Fibroblast of peridontal ligament (primary cell): ENCODE data around the gene TMEM213.
A peak's percentile ranks its signal among the peaks of the same experiment; 100 is the strongest.

Experiments used
- DNase-seq: peaks from one replicate; pipeline ENCODE4 v3.0.0-alpha.2; 2010; ENCODE audit errors: extremely low read depth

The TMEM213 gene

GRCh38 chr7:138842111-138842510 is 44.3 kb downstream of the TMEM213 start:
- peak; percentile 20 for DNase-seq

- no peak for DNase-seq
Measured at GRCh38 chr7:138843632-138844580, 46.1 kb downstream of the TMEM213 start.

DNA sequence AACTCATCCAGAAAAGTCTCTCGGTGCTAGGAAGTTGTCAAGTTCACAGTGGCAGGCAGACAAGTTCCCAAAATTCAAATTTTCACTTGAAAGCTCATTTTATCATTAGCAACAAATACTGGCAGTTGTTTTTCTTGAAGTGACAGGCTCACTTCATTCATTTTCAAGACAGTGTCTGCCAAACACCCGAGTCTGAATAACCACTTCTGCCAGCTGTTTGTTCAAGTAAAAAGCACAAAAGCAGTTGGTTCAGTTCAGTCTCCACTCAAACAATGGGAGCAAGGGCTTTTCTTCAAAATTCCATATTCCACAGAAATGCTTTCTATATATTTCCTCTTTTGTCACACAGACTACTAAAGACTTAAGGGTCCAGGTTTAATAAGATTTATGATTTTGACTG is 47.9 kb downstream of the TMEM213 start:
- DNase-seq = no peak

- peak; percentile 82 for DNase-seq
Measured at GRCh38 chr7:138848056-138848980, 50.5 kb downstream of the TMEM213 start.

- DNase-seq = no peak
Measured at GRCh38 chr7:138849701-138850100, 51.9 kb downstream of the TMEM213 start.

DNA sequence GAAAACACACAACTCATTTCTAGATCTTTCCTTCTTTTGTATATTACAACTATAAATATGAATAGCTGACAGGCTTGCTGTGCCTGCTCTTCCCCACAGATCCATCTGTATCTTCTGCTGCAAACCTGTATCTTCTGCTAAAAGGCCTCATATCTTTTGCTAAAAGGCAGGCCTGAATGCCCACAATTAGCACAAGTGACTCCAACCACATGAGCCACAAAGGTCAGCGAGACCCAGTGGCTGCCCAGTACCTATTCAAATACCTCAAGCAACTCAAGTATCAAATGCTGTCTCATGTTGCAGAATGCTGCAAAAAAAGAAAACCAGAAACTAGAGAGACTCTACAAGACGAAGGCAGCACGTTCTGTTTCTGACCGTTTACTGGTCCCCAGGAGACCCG is 54.7 kb downstream of the TMEM213 start:
- DNase-seq = no peak

DNA sequence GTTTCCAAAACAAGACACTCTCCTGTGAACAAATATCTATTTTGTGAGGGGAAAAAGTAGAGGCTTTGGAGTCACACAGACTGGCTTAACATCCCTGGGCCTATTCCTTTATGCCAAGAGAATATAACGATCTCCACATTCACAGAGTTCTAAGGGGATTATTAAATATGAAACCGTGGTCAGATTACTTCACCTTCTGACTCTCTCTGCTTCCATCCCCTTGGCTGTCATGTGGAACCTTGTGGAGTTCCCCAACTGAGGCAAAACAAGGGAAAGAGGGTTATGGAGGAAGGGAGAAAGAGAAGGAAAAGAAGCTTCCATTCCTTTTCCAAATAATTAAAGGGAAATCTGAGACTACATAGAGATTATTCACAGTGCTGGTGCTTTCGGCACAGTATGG is 55.7 kb downstream of the TMEM213 start:
- DNase-seq = no peak

- no peak for DNase-seq
Measured at GRCh38 chr7:138854115-138854645, 56.4 kb downstream of the TMEM213 start.

DNA sequence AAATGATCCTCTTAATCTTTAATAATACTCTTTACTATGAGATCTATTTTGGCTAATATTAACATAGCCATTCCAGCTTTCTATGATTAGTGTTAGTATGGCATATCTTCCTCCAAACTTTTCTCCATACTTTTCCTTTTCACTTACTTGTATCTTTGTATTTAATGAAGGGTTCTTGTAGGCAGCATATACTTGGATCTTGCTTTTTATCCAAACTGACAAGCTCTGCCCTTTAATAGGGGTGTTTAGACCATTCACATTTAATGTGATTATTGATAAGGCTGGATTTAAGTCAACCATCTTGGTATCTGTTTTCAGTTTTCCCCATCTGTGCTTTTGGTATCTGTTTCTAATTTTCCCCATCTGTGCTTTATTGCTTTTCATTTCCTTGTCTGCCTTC is 59.9 kb downstream of the TMEM213 start:
- no peak for DNase-seq

- DNase-seq = no peak
Measured at GRCh38 chr7:138861051-138861450, 63.3 kb downstream of the TMEM213 start.

- DNase-seq = no peak
Measured at GRCh38 chr7:138863931-138864330, 66.1 kb downstream of the TMEM213 start.

GRCh38 chr7:138864667-138865066 is 66.9 kb downstream of the TMEM213 start:
- peak; percentile 71 for DNase-seq

- DNase-seq = no peak
Measured at GRCh38 chr7:138865843-138866242, 68.0 kb downstream of the TMEM213 start.

DNA sequence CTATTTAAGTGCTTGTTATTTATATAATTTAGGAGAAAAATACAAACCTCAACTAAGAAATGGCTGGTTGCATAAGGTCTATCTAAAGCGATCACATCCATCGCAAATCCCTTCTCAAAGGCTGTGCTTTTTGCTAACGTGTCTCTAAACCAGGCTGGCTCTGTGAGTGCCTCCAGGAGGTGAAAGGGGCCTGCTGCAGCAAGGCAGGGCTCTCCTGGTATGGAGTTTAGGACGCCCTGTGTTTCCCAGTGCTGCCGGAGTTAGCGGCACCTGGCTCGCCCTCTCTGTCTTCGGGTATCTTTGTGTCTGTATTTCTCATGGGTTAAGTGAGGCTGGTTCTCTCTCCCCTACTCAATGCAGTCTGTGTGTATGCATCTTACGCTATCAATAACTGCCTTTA is 68.6 kb downstream of the TMEM213 start:
- no peak for DNase-seq

- no peak for DNase-seq
Measured at GRCh38 chr7:138867744-138868143, 70.0 kb downstream of the TMEM213 start.

DNA sequence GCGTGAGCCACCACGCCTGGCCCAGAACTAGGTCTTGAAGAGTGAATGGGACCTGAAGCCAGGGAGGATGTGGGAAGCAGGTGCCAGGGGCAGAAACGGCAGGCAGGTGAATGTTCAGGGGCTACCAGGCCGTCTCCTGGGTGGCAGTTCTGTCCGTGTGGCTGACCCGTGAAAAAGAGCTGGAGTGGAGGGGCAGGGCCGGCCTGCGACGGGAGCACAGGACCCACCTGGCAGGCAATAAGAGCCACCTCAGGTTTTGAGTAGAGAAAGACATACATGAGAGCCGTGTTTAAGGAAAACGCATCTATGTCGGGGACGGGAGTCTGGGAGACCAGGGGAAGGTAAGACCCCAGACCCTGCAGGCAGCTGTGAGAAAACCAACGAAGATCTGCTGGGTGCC is 70.9 kb downstream of the TMEM213 start:
- DNase-seq = no peak

DNA sequence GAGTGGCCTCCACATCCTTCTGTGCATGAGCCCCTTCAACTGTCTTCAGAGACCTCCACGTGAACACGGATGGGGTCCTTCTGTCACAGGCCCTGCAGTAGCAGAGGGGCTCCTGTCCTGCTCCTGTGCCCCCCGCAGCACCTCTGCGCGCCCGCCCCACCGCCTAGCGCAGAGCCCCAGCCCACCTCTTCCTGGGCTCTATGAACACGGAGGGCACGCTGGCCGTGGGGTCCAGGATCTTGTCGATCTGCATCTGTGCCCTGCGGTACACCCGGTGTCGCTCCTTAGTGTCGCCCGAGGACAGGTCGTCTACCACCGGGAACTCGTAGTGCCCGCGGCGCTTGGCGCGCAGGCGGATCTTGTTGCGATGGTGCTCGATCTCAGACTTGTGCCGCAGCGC is 71.6 kb downstream of the TMEM213 start:
- no peak for DNase-seq

- no peak for DNase-seq
Measured at GRCh38 chr7:138871065-138871813, 73.4 kb downstream of the TMEM213 start.

GRCh38 chr7:138871814-138872090 is 74.0 kb downstream of the TMEM213 start:
- no peak for DNase-seq

- no peak for DNase-seq
Measured at GRCh38 chr7:138872576-138872975, 74.8 kb downstream of the TMEM213 start.

GRCh38 chr7:138873220-138873892 is 75.6 kb downstream of the TMEM213 start:
- no peak for DNase-seq
